Adipocyte (in vitro differentiated cells): ENCODE data around the gene SDCCAG8.

Experiments used
- DNase-seq: peaks from one replicate; pipeline ENCODE4 v3.0.0-alpha.2; 2015; ENCODE audit warnings: low read depth
- H3K27me3 ChIP-seq: replicated peaks from 2 replicates; pipeline ENCODE4 v1.7.0; 2013; ENCODE audit warnings: mild to moderate bottlenecking, low read length, moderate library complexity; ENCODE audit not compliant: control insufficient read depth, insufficient read depth
- H3K36me3 ChIP-seq: 2 replicates; pipeline ENCODE4 v1.7.0; 2013; ENCODE audit warnings: low read length, mild to moderate bottlenecking, moderate library complexity; ENCODE audit not compliant: control insufficient read depth, insufficient read depth, severe bottlenecking
- H3K4me1 ChIP-seq: 2 replicates; pipeline ENCODE4 v1.7.0; 2013; ENCODE audit warnings: mild to moderate bottlenecking, low read length, moderate library complexity; ENCODE audit not compliant: control insufficient read depth, insufficient read depth
- H3K4me3 ChIP-seq: 2 replicates; pipeline ENCODE4 v1.7.0; 2013; ENCODE audit warnings: mild to moderate bottlenecking, low read length, moderate library complexity
- H3K9ac ChIP-seq: 2 replicates; pipeline ENCODE4 v1.7.0; 2013; ENCODE audit warnings: mild to moderate bottlenecking, low read length, moderate library complexity
- H3K9me3 ChIP-seq: 2 replicates; pipeline ENCODE4 v1.7.0; 2013; ENCODE audit warnings: mild to moderate bottlenecking, low read length, moderate library complexity; ENCODE audit not compliant: control insufficient read depth

Gene SDCCAG8

DNA sequence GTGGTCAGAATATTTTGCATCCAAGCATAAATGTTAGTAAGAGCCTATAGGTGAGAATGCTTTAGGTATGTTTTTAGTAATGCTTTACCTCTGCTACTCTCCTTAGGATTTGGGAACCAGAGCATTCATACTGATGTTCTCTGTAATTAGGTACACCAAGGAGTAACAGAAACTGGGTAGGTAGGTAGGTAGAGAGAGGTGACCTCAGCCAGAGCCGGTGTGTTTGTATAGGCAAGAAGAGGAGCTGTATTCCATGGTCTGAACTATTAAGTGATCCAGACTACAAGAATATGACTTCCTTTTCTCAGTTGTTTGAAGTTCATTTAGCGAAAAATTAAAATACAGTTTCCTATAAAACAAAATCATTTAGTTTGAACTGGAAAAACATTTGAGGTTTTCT, 108.5 kb downstream of the SDCCAG8 start:
- no peak overlapping the region for H3K4me3 ChIP-seq
- H3K27me3 ChIP-seq, result no peaks in the 10 kb centered on the region
- DNase-seq, result no peak
- H3K9me3 ChIP-seq, result no peaks in the 10 kb centered on the region
- H3K4me1 ChIP-seq, result no peaks in the 10 kb centered on the region
- peaks cover 27% of the 10 kb centered on the region for H3K36me3 ChIP-seq
- H3K9ac ChIP-seq, result no peak overlapping the region

DNA sequence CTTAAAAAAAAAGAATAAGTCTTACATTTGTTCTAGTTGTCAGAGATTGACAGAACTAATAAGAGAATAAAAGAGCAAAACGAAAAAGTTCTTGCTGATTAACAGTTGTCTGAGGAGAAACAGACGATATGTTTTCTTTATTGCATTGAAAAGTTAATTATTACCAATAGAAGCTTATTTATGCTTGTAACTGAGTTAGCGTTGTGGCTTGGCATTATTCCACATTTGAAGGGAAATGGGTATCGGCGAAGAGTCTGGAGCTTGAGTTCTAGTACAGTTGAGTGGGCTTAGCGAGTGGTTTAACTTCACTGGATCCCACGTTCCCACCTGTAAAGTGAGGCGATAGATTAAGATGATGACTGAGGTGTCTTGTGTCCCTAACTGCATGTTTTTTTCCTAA, 109.0 kb downstream of the SDCCAG8 start:
- H3K9ac ChIP-seq, result no peak overlapping the region
- H3K4me3 ChIP-seq, result no peak overlapping the region
- no peak for DNase-seq
- no peaks in the 10 kb centered on the region for H3K27me3 ChIP-seq
- peaks cover 27% of the 10 kb centered on the region for H3K36me3 ChIP-seq
- H3K4me1 ChIP-seq, result no peaks in the 10 kb centered on the region
- no peaks in the 10 kb centered on the region for H3K9me3 ChIP-seq

DNA sequence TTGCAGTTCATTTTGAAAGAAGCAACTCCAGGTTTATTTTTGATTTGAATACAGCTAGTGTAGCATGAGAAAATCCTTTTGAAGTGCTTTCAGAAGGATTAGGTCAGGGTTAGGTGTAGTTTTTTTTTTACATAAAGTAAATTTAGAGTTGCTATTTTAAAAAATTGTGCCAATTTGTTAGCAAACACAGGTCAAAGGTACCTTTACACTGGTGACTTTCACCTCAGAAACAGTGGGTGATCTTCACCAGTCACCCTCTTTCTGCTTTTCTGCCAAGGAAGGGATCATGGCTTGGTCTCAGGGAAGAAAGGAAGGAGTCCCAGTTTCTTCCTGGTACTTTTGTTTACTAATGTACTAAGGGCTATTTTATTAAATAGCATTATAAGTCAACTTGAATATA, 111.5 kb downstream of the SDCCAG8 start:
- H3K9ac ChIP-seq, result no peak overlapping the region
- no peak overlapping the region for H3K4me3 ChIP-seq
- no peaks in the 10 kb centered on the region for H3K27me3 ChIP-seq
- peaks cover 12% of the 10 kb centered on the region for H3K36me3 ChIP-seq
- H3K9me3 ChIP-seq, result no peaks in the 10 kb centered on the region
- H3K4me1 ChIP-seq, result no peaks in the 10 kb centered on the region
- no peak for DNase-seq

DNA sequence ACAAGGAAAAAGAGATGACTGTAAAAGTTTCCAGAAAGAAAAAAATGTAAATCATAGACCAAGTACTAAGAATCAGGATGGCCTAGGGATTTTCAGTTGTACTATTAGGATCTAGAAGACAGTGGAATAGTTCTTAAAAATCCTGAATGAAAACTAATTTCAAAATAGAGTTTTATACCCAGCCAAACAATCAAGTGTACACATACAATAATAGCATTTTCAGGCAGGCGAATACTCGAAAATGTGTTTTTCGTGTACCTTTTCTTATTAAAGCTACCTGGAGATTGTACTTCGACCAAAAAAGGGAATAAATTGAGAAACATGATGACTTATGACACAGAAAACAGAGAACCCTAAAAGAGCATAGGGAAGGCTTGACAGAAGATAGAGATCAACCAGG, 118.6 kb downstream of the SDCCAG8 start:
- peaks cover 7% of the 10 kb centered on the region for H3K9me3 ChIP-seq
- H3K4me3 ChIP-seq, result no peak overlapping the region
- peaks cover 14% of the 10 kb centered on the region for H3K36me3 ChIP-seq
- no peaks in the 10 kb centered on the region for H3K27me3 ChIP-seq
- no peak for DNase-seq
- H3K4me1 ChIP-seq, result no peaks in the 10 kb centered on the region
- H3K9ac ChIP-seq, result no peak overlapping the region

DNA sequence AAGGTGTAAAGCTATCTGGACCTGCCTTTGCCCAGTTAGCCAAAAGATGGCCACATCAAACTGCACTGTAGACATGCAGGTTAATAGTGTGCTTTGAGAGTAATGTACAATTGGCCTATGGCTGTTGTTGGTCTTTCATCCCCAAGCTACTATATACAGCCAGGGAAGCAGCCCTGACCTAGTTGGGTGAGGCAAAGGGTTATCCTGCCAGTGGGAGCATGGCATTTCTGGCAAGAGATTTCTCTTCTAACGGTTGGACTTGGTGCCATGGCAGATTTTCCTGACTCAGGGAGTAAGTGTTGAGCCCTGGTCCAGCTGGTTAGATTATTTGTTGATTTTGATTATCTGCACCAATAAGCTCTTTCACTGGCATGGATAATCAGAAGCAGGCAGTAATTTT, 119.8 kb downstream of the SDCCAG8 start:
- H3K36me3 ChIP-seq, result peaks cover 22% of the 10 kb centered on the region
- H3K4me1 ChIP-seq, result no peaks in the 10 kb centered on the region
- H3K9ac ChIP-seq, result no peak overlapping the region
- peaks cover 7% of the 10 kb centered on the region for H3K9me3 ChIP-seq
- H3K27me3 ChIP-seq, result no peaks in the 10 kb centered on the region
- DNase-seq, result no peak
- H3K4me3 ChIP-seq, result no peak overlapping the region

DNA sequence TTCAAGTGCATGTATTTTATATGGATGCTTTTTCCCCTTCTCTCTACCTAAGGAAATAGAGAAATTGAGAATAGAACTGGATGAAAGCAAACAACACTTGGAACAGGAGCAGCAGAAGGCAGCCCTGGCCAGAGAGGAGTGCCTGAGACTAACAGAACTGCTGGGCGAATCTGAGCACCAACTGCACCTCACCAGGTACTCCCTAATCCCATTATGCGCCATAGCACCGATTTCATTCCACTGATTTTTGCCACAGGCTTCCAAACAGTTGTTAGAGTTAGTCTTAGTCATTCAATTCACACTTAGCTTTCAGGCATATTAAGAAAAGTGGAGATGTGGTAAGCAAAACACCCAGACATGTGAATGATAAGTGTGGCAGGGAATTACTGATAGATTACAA, 122.8 kb downstream of the SDCCAG8 start:
- H3K4me3 ChIP-seq, result no peak overlapping the region
- no peak for DNase-seq
- peaks cover 35% of the 10 kb centered on the region for H3K36me3 ChIP-seq
- no peak overlapping the region for H3K9ac ChIP-seq
- H3K9me3 ChIP-seq, result peaks cover 7% of the 10 kb centered on the region
- no peaks in the 10 kb centered on the region for H3K4me1 ChIP-seq
- no peaks in the 10 kb centered on the region for H3K27me3 ChIP-seq

DNA sequence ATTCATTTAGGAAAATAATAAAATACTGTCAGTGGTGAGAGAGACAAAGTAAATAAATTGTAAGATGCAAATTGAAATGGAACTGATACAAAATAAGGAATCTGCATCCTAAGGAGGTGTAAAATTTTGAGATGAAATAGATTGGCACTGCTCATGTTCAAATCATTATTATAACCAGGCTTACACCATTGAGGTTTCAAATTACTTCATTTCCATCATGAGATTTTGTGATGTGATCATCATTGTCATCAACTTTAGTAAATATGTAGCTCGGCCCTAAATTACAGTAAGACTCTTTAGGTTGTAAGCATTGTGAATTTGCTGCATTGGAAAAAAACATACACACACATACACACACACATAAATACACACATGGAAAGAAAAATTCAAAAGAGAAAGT, 123.4 kb downstream of the SDCCAG8 start:
- no peaks in the 10 kb centered on the region for H3K27me3 ChIP-seq
- no peak for DNase-seq
- no peak overlapping the region for H3K4me3 ChIP-seq
- H3K36me3 ChIP-seq, result peaks cover 34% of the 10 kb centered on the region
- H3K9me3 ChIP-seq, result peaks cover 5% of the 10 kb centered on the region
- H3K9ac ChIP-seq, result no peak overlapping the region
- no peaks in the 10 kb centered on the region for H3K4me1 ChIP-seq

DNA sequence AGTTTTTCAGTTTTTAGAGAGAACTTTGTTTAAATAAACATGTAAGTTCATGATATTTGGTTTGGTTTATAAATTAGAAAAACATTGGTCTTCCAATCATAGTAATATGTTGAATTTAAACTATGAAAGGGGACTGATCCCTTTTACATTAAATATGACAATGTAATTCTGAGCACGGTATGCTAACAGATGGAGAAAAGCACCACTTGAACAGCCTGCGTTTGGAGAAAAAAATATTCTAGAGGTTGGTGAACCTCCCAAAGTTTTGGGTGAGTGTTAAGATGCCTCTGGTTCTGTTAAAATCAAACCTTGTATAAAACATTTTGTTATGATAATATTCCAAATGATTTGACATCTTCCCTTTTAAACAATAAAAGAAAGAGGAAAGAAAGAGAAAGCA, 123.9 kb downstream of the SDCCAG8 start:
- Histone ChIP-seq H3K4me1 (no peaks in the 10 kb centered on the region), H3K27me3 (no peaks in the 10 kb centered on the region), H3K4me3 (no peak overlapping the region), H3K9me3 (no peaks in the 10 kb centered on the region), H3K9ac (no peak overlapping the region), H3K36me3 (peaks cover 35% of the 10 kb centered on the region)
- no peak for DNase-seq

DNA sequence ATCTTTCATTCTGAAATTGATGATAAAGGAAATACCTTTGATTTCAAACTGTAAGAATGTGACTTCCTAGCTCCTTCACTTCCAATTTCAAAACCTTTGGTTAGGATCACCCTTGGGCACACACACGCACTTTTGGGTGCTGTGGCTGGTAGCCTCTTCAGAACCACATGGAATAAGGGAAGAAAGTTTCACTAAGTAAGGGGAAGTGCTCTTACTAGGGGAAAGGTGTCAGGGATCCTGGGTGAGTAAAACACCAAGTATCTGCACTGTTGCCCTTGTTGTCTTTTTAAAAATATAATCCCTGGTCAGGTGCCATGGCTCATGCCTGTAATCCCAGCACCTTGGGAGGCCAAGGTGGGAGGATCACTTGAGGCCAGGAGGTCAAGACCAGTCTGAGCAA, 132.4 kb downstream of the SDCCAG8 start:
- Histone ChIP-seq H3K4me3 (no peak overlapping the region), H3K9ac (no peak overlapping the region), H3K4me1 (no peaks in the 10 kb centered on the region), H3K27me3 (no peaks in the 10 kb centered on the region), H3K36me3 (peaks cover 6% of the 10 kb centered on the region), H3K9me3 (no peaks in the 10 kb centered on the region)
- DNase-seq, result no peak

DNA sequence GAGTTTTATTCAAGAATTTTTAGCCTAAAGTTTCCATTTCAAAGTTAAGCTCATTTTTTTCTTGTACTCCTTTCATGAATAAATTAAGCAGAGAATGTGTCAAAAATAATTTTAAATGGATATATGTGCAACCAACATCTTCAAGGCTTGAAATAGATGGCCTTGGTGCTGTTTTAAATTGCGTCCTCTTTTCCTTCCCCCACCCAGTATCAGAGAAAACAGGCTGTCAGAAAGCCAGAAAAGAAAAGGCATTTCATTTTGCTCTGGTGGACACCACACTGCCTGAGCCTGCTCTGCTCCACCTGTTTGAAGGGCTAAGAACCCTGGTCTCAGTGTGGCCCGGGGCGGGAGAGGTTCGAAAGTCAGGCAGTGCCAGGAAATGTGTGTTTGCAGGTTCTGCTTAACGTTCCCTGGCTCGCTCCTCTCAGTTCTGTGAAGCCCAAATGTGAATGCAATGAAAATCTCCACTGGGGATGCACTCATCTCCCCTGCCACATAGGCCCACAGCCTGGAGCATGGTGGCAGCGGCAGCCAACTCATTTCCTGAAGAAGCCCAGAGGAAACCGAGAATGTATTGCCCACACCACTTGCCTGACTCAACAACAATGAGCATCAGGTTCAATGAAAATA, 134.4 kb downstream of the SDCCAG8 start:
- no peak for DNase-seq
- Histone ChIP-seq H3K9ac (no peak overlapping the region), H3K36me3 (peaks cover 4% of the 10 kb centered on the region), H3K9me3 (no peaks in the 10 kb centered on the region), H3K27me3 (no peaks in the 10 kb centered on the region), H3K4me1 (no peaks in the 10 kb centered on the region), H3K4me3 (no peak overlapping the region)

DNA sequence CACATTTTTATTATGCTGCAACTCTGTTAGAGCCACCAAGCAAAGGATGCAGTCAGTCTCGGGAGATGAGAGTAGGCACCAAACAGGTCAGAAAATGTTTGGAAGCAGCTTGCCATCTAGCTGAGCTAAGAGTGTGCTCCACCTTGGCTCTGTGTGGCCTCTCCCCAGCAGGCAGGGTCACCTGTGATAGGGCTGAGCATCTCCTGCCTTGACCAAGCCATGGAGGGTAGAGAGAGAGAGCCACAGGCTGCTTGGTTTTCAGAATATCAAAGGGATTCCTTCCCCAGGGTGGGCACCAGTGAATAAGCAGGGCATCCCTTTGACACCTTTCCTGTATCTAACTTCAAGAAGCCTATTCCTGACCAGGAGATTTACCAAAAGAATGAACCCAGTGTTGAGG, 135.5 kb downstream of the SDCCAG8 start:
- H3K4me3 ChIP-seq, result no peak overlapping the region
- DNase-seq, result no peak
- no peak overlapping the region for H3K9ac ChIP-seq
- H3K36me3 ChIP-seq, result peaks cover 4% of the 10 kb centered on the region
- no peaks in the 10 kb centered on the region for H3K9me3 ChIP-seq
- H3K27me3 ChIP-seq, result no peaks in the 10 kb centered on the region
- H3K4me1 ChIP-seq, result no peaks in the 10 kb centered on the region

DNA sequence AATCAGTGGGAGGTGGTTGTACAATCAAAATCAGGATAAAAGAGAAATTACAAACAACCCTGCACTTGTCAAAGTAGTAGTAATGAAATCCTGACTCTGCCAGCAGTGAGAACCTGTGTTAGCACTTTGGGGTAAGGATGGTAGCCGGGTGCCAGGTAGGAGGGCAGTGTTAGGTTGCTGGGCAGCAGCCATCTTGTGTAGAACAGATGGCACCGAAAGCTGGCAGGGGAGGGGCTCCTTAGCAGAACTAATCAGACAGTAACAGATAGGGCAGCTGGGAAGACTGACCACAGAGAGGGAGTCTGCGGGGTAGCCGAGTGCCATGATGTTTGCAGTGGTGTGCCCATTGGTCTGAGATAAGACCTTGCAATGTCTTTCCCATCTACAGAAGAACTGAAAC, 137.3 kb downstream of the SDCCAG8 start:
- no peak for DNase-seq
- no peak overlapping the region for H3K4me3 ChIP-seq
- H3K27me3 ChIP-seq, result no peaks in the 10 kb centered on the region
- H3K36me3 ChIP-seq, result peaks cover 9% of the 10 kb centered on the region
- H3K9me3 ChIP-seq, result no peaks in the 10 kb centered on the region
- no peaks in the 10 kb centered on the region for H3K4me1 ChIP-seq
- no peak overlapping the region for H3K9ac ChIP-seq
